ENCODE data around the gene PNP.
"Not testable (repeated sequence)": the region's sequence is repeated elsewhere in the genome, so short reads cannot be mapped to it uniquely, and the experiment has no call there.

Gene PNP

DNA sequence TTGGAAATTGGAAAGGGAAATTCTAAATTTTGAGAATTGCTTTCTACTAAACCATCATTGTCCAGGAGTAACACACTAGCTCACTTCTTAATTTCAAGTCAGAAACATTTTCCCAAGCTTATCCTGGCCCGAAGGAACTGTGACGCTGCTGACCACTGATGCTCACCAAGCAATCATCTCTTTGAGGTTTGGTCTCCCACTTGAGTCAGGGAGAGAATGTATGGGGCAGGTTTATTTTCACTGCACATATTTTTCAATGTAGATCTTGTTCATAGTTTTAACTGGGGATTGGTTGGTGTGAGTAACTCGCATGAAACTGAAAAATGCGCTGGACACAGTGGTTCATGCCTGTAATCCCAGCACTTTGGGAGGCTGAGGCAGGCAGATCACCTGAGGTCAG is 23.3 kb downstream of the PNP start:
- DNase-seq: no peak

- no peak for DNase-seq
These were observed 24.4 kb downstream of the PNP start for GRCh38 chr14:20493634-20494033.

GRCh38 chr14:20494935-20495766 is 25.9 kb downstream of the PNP start:
- no peak for DNase-seq

DNA sequence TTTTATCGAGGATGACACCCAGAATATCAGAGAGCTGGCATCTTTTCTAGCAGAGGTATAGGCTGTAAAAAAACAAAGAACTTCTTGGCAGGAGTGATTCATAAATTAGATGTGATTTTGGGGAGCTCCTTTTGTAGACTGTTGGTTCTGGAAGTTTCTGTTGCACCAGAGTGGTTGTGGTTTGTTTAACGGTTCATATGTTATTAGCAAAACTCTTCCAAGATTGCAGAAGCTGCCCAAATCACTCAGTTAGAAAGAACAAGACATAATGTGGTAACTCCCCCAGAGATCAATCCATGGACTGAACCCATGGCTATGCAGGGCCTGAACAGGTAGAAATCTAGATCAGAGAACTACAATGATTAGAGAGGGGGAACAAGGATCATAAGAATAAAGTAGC is 29.4 kb downstream of the PNP start:
- DNase-seq: no peak

DNA sequence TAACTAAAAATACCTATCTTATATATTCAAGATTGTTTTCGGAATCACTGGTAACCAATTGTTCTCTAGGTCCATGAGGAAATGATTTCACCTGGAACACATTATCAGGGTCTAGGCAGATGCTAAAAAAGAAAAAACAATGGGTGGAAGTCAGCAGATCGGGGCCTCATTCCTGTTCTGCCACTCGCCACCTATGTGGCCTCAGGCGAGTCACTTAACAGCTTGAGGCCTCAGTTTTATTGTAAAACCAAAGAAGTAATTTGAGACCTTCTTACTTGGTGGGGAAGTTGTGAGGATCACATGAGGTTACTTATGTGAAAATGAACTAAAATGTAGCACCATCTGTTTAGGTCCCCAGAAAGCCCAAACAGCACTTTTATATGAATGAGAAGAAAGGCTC is 29.9 kb downstream of the PNP start:
- DNase-seq: no peak

DNA sequence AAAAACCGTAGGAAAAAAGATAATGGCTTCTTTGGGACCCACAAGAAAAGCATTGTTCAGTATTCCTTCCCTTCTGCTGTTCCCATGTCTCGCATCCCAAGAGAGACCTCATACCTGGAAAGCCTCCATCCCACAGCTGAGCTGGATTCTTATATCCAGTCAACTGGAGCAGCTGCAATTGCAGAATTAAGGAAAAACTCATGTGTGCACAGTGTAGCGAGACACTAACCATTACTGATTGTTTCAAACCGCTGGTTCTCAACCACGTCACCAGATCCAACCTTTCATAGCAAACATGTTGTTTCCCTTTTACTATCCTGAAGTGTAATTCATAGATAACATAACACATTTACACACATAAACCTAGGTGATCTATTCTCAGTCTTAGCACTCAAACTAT is 30.7 kb downstream of the PNP start:
- no peak for DNase-seq

GRCh38 chr14:20501346-20501745 is 32.1 kb downstream of the PNP start:
- DNase-seq: peak; percentile 20

- no peak for DNase-seq
These were observed 34.7 kb downstream of the PNP start for GRCh38 chr14:20503898-20504297.

DNA sequence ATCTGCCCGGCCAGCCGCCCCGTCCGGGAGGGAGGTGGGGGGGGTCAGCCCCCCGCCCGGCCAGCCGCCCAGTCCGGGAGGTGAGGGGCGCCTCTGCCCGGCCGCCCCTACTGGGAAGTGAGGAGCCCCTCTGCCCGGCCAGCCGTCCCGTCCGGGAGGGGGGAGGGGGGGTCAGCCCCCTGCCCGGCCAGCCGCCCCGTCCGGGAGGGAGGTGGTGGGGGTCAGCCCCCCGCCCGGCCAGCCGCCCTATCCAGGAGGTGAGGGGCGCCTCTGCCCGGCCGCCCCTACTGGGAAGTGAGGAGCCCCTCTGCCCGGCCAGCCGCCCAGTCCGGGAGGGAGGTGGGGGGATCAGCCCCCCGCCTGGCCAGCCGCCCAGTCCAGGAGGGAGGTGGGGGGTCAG is 37.1 kb downstream of the PNP start:
- DNase-seq: not testable (repeated sequence)

GRCh38 chr14:20506752-20507151 is 37.5 kb downstream of the PNP start:
- not testable (repeated sequence) for DNase-seq

GRCh38 chr14:20507537-20507936 is 38.3 kb downstream of the PNP start:
- not testable (repeated sequence) for DNase-seq

GRCh38 chr14:20508367-20508766 is 39.2 kb downstream of the PNP start:
- no peak for DNase-seq

DNA sequence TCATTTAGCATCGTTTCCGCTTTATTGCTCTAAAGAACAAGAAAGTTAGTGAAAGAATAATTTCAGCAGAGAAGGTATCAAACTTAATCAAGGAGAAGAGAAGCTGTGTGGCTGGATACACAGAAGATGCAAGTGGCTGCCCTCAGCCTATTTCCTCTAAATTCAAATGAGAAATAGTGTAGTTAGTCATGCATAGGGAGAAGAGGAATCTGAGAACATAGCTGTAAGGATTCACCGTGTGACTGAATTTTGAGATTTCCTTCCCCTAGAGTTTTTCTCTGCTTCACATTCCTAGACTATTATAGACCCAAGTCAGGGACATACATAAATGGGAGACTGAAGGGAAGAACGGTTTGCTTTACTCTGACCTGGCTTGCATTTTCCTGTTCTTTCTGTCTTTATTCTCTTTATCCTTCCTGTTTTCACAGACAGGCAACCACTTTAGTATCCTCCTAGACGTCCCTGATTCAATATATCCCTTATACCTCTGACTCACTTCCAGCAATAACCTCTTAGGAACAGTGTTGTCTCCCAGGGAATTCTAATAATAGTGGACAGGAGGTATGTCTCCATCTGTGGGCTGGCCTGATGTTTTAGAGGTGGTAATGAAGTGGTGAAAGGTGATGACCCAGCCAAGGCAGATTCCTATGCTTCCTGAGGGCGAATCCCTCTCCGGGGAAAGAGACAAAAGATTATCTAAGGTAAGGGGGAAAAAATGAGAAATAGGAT is 43.1 kb downstream of the PNP start:
- DNase-seq: no peak

GRCh38 chr14:20515846-20516245 is 46.6 kb downstream of the PNP start:
- no peak for DNase-seq

- no peak for DNase-seq
These were observed 47.7 kb downstream of the PNP start for GRCh38 chr14:20516921-20517320.

- no peak for DNase-seq
These were observed 53.1 kb downstream of the PNP start for GRCh38 chr14:20522332-20522731.

DNA sequence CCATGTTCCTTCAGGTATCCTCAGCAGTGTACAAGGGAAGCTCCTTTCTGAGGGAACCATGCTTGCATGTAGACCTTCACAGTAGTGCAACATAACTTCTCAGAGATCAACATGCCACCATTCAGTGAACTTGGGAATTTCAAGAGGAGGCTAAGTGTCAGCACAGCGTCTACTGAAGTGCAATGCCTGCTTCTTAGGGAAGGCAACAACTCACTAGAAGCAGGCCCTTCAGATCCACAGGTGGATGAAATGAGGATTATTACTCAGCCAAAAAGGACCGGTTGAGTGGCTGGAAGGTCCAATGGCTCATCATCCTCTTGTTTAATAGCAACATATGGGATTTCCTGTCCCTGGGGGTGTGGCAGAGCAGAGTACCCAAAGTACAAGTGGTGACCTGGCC is 54.8 kb downstream of the PNP start:
- no peak for DNase-seq
